NCI-H82 treated with DMSO at 0.1 percent for 48 hours (cell line): ENCODE measurements around the gene TEKTIP1.

ENCODE experiments used
- DNase-seq: peaks from one replicate; lab custom pipeline; 2025; ENCODE audit not compliant: unreplicated experiment; lab: John Stamatoyannopoulos, UW

TEKTIP1 gene

GRCh38 chr19:3538965-3539755, at the start of gene TEKTIP1:
Gene TEKTIP1, plus strand, starts transcription at chr19:3539174. Its CDS starts 4 bp downstream, at chr19:3539178.
- DNase-seq: no peak

GRCh38 chr19:3491396-3492119, 47.4 kb upstream of the TEKTIP1 start:
- no peak for DNase-seq

- no peak for DNase-seq
These were observed 46.7 kb upstream of the TEKTIP1 start for GRCh38 chr19:3492131-3492839.

GRCh38 chr19:3492919-3493318, 46.1 kb upstream of the TEKTIP1 start:
- no peak for DNase-seq

- no peak for DNase-seq
These were observed 45.3 kb upstream of the TEKTIP1 start for GRCh38 chr19:3493651-3494050.

- DNase-seq: no peak
These were observed 44.9 kb upstream of the TEKTIP1 start for GRCh38 chr19:3494051-3494450.

- DNase-seq: no peak
These were observed 44.4 kb upstream of the TEKTIP1 start for GRCh38 chr19:3494559-3494958.

- DNase-seq: no peak
These were observed 42.3 kb upstream of the TEKTIP1 start for GRCh38 chr19:3496392-3497273.

- no peak for DNase-seq
These were observed 41.0 kb upstream of the TEKTIP1 start for GRCh38 chr19:3497757-3498520.

GRCh38 chr19:3499738-3500428, 39.1 kb upstream of the TEKTIP1 start:
- no peak for DNase-seq

GRCh38 chr19:3500429-3501101, 38.4 kb upstream of the TEKTIP1 start, which contains the start of gene DOHH:
Gene DOHH, minus strand, starts transcription at chr19:3500674. Its CDS starts 3,860 bp downstream, at chr19:3496814.
- peak; percentile 91 for DNase-seq

GRCh38 chr19:3501780-3502179, 37.2 kb upstream of the TEKTIP1 start:
- DNase-seq: no peak

GRCh38 chr19:3503036-3503572, 35.9 kb upstream of the TEKTIP1 start:
- no peak for DNase-seq

GRCh38 chr19:3504735-3505134, 34.2 kb upstream of the TEKTIP1 start:
- DNase-seq: no peak

GRCh38 chr19:3505598-3506383, 33.2 kb upstream of the TEKTIP1 start, which contains the start of gene FZR1:
Gene FZR1, plus strand, starts transcription at chr19:3506311. Its CDS starts 16,679 bp downstream, at chr19:3522990.
- peak; percentile 74 for DNase-seq

- peak; percentile 1 for DNase-seq
These were observed 32.3 kb upstream of the TEKTIP1 start for GRCh38 chr19:3506384-3507340.
